T follicular helper cell (primary cell): ENCODE data around the gene CD151.

ENCODE experiments used
- DNase-seq: peaks from one replicate; pipeline ENCODE4 v3.0.0-alpha.2; 2020; ENCODE audit warnings: low read depth

The CD151 gene

DNA sequence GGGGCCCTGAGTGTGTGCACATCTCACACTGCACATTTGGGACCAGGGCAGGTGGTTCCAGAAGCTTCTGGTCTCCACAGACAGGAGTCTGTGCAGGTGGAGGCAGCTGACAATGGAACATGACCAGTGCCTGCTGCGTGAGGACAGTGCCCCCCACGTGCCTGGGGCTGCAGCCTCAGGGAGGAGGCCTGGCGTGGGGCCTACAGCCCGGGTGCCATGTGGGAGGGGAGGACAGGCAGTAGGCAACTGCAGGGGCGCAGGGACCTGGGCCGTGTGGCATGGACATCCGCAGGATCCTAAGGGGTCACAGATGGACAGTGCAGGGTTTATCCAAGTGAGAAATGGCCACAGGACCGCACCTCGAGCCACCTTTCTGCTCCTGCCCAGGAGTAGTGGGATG is 38.7 kb downstream of the CD151 start:
- DNase-seq, result no peak

- DNase-seq, result no peak
These were observed 40.0 kb downstream of the CD151 start for GRCh38 chr11:872799-873198.

GRCh38 chr11:873706-874105 is 41.0 kb downstream of the CD151 start:
- no peak for DNase-seq

DNA sequence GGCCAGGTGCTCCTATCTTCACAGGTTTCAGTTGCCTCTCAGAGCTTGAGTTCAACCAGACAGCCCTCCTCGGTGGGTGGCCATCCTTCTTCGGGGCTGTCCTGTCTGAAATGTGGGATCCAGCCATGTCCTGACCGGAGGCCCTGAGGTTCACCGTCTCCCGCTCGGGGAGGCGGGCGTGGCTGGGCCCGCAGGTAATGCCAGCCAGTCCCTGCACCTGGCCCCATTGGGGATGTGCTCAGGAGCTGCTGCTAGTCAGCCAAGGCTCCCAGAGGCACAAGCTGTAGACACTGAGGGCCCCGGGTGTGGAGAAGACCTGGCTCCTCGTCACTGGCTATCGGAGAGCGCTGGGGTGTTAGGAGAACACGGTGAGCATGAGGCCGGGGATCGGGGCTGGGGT is 42.5 kb downstream of the CD151 start:
- DNase-seq, result no peak

GRCh38 chr11:875769-876301 is 43.1 kb downstream of the CD151 start:
- no peak for DNase-seq

DNA sequence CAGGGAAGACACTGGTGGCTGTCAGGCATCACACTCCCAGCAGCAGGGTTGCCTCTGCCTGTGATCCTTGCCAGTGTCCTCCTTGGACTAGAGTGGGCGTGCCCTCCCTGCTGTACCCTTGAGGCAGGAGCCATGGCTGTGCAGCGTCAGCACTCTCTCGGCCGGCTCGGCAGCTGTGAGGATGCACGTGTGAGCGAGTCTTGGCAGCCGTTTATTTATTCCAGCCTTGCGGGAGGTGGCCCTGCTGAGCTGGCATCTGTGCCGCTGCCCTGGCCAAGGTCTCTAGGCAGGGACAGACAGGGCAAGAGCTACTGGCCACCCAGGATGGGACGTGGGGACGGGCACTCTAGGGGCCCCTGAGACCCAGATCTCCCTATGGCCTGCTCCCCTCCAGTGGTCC is 43.8 kb downstream of the CD151 start:
- no peak for DNase-seq

DNA sequence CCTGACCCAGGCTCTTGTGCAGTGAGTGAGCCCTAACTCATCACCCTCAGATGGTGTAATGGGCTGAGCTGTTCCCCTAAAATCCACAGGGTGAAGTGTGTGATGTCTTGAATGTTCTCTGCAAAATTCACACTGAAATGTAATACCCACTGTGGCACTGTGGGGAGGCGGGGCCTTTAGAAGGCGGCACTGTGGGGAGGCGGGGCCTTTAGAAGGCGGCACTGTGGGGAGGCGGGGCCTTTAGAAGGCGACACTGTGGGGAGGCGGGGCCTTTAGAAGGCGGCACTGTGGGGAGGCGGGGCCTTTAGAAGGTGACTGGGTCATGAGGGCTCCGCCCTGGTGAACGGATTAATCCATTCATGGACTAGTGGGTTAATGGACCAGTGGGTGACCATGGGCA is 44.8 kb downstream of the CD151 start:
- no peak for DNase-seq

GRCh38 chr11:880447-880846 is 47.7 kb downstream of the CD151 start:
- DNase-seq, result no peak

DNA sequence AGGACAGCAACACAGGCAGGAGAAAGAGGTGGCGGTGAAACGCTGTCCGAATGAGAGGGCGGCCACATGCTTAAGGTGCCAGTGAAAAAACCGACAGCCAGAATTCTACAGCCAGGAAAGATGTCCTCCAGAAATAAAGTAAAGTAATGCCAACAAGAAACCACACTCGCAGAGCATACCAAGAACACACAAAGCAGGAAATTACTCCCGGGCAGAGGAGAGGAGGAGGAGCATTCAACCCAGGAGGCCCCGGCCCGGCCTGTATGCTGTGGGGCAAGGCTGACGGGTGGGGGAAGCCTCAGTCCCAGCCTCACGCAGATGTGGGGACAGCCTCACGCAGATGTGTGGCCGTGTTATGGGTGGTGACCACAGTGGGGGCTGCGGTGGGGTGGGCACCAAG is 49.8 kb downstream of the CD151 start:
- no peak for DNase-seq

GRCh38 chr11:883527-883926 is 50.8 kb downstream of the CD151 start:
- no peak for DNase-seq

DNA sequence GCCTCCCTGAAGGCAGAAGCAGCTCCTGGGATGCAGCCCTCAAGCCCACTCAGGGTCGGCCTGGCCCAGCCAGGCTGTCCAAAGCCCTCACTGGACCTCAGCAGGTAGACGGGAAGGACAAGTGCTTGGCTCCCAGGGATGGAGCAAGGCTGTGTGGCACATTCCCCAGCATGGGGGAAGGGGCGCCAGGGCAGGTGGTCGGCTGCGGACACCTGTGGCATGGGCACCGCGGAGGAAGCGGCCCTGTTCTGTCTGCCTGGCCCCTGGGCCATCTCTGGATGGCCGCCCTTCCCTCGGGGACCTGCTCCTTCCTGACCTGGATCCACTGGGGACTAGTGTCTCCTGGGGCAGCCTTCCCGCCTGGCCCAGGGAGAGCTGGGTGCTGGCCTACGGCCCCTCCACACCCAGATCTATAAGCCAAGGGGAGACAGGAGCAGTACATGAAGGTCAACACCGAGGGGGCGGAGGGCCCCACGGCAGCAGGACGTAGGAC is 51.9 kb downstream of the CD151 start:
- no peak for DNase-seq

- no peak for DNase-seq
These were observed 53.8 kb downstream of the CD151 start for GRCh38 chr11:886568-886967.

DNA sequence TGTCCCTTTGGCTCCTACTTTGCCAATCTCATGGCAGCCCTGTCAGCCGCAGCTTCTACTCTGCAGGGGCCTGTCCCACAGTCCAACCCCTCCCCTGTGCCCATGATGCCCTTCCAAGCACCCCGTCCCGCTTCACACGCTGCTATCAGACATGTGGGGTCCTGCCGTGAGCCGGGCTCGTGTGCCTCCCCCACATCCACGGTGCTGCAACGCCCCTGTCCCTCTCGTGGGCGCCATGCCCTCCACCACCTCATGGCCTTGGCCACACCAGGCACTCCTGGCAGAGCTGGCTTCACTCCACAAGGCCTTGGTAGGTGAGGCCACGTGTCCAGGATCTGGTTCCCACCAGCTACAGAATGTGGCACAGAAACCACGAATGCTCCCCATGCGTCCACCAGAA is 54.8 kb downstream of the CD151 start:
- no peak for DNase-seq
